ENCODE results near the gene GPN3.
"Not testable (repeated sequence)": the region's sequence is repeated elsewhere in the genome, so short reads cannot be mapped to it uniquely, and the experiment has no call there.

GPN3 gene

DNA sequence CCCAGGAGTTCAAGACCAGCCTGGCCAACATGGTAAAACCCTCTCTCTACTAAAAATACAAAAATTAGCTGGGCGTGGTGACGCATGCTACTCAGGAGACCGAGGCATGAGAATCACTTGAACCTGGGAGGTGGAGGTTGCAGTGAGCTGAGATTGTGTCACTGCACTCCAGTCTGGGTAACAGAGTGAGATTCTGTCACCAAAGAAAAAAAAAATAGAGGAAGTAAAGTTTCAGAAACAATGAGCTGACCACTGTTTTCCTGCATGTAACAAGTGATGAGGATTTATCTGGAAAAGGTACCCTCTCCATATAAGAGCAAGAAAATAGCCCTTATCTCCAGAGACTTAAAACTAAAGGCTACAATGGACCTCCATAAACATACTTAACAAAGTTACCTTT is 50.9 kb downstream of the GPN3 start:
- H3K36me3 Mint-ChIP-seq; H3K27ac Mint-ChIP-seq; H3K4me3 Mint-ChIP-seq; DNase-seq (ENCODE audit: low spot score in 2 of 2); ATAC-seq; H3K4me1 Mint-ChIP-seq; H3K9me3 Mint-ChIP-seq: not testable (repeated sequence)

DNA sequence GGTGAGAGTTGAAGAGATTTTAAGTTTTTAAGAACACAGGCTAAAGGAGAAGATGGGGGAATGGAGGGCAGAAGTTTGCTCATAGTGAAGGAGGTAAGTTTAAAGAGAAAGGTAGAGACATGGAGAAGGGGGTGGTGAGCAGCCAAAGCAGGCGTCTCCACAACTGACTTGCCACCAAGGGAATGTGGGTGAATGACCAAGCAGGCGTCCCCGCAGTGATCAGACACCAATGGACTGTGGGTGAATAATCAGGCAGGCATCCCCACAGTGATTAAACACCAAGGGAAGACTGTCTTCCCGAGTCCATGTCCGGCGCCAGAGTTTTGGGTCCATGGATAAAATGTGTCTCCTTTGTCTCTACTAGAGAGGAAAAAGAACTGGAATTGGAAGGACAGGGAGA is 58.0 kb downstream of the GPN3 start:
- H3K36me3 Mint-ChIP-seq; H3K4me3 Mint-ChIP-seq; ATAC-seq; H3K9me3 Mint-ChIP-seq; H3K4me1 Mint-ChIP-seq; DNase-seq (ENCODE audit: low spot score in 2 of 2); H3K27ac Mint-ChIP-seq: not testable (repeated sequence)

DNA sequence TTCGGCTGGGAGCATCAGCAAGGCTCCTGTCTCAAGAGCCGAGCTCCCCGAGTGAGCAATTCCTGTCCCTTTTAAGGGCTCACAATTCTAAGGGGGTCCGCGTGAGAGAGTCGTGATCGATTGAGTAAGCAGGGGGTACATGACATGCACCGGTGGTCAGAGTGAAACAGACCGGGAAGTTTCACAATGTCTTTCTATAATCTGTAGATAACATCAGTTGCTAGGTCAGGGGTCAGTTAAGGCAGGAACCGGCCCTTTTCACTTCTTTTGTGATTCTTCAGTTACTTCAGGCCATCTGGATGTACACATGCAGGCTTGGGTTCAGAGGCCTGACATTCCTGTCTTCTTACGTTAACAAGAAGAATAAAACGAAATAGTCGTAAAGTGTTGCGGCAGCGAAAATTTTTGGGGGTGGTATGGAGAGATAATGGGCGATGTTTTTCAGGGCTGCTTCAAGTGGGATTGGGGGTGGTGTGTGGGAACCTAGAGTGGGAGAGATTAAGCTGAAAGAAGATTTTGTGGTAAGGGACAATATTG is 62.9 kb downstream of the GPN3 start:
- H3K27ac Mint-ChIP-seq; DNase-seq (ENCODE audit: low spot score in 2 of 2); ATAC-seq; H3K4me3 Mint-ChIP-seq; H3K9me3 Mint-ChIP-seq: not testable (repeated sequence)
- H3K4me1 Mint-ChIP-seq, result peaks cover 16% of the 10 kb centered on the region
- H3K36me3 Mint-ChIP-seq, result peaks cover 32% of the 10 kb centered on the region

DNA sequence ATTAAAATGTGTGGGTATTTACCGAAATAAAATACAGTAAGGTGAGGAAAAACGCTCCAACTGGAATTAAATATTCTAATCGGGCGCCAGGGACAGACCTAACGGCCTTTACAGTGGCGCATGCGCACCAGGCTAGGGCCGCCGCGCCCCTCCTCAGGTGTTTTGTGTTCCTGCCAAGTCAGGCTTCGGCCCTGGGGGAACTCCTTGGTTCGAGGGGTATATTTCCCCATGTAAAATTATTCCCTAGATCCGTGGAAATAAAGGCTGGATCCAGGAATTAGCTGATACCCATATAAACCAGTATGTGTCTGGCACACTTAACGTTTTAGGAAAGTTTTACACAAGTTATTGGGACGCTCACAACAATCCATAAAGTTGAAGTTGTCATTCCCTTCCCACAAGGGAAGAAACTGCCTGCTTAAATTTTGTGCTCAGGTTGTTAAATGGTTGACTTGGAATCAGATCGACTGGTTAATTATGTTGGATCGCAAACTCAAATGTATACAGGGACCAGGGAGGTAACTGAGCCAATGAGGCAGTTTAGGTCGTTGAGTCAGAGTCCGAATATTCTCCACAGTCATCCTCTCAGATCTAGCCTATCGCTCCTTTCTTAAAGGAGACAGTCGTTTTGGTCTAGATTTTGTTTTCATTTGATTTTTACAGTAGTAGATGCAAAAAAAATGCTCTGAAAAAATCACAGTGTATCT is 63.9 kb downstream of the GPN3 start:
- Mint-ChIP-seq H3K4me1 (peaks cover 16% of the 10 kb centered on the region), H3K4me3 (no peak overlapping the region)
- ATAC-seq, result peak; percentile 74

DNA sequence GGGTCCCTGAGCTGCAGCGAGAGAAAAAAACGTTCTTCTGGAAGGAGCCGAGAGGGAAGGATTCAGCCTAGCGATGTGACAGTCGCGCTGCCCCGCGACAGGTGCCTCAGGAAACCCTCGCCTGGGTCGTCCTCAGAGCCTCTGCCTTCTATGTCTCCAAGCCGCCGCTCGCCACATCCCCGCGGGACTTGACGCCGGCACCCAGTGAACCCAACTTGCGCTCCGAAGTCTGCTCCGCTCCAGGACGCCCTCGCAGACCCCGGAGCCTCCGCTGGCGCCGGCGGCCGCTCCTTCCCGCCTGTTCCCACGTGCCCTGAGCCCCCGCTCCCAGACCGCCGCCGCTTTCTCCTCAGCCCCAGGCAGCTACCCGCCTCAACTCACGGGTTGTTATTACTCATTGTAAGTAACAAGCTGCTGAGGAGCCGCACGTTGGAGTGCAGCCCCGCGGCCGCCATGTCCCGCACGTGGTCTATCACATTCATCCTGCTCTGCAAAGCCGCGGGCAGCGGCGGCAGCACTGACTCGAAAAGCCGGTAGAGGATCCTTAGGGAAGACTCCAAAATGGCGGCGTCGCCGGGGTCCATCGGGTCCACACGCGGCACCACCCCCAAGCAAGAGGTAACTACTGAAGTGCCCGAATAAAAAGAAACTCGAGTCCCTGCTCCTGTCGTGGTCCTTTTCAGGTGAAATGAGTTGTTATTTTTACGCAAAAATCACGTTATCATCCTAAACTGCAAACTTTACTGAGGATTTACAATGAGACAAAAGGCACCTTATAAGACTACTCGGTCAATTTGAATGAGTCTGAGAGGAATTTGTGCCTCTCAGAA is 64.7 kb downstream of the GPN3 start, which contains the start of gene ANAPC7:
Gene ANAPC7 (minus strand): TSS at position 563 of the 830 bp plus-strand sequence. CDS start 81 bp downstream, at position 482.
- peak; percentile 75 to 94 for DNase-seq (ENCODE audit: low spot score in 2 of 2)
- no peak within 1 kb of the TSS for H3K27ac Mint-ChIP-seq
- ATAC-seq, result peak; percentile 94
- H3K4me3 Mint-ChIP-seq, result no peak within 1 kb of the TSS
- H3K4me1 Mint-ChIP-seq, result peaks cover 16% of the 10 kb centered on the region
- H3K36me3 Mint-ChIP-seq, result peaks cover 46% of the 10 kb centered on the region
- H3K9me3 Mint-ChIP-seq, result no peaks in the 10 kb centered on the region

More for the DNA sequence above, 63.9 kb downstream of the GPN3 start:
- H3K27ac Mint-ChIP-seq, result no peak overlapping the region
- DNase-seq (ENCODE audit: low spot score in 2 of 2), result peak; percentile 64 to 83
- peaks cover 43% of the 10 kb centered on the region for H3K36me3 Mint-ChIP-seq
- H3K9me3 Mint-ChIP-seq, result no peaks in the 10 kb centered on the region
